H1 (cell line): Measurements from ENCODE around the gene TGFB1. TPM values are rescaled to one million over a fixed set of nuclear protein-coding genes. Genes with fewer than 3 reads are reported as not detected.

Experiments
- CTCF ChIA-PET: fragments of 300-600 bp; sonication (Branson Sonifier 250); formaldehyde crosslinking; loops from one replicate; lab custom pipeline; 2021; ENCODE audit not compliant: partially characterized antibody; lab: Charles Lee
- POLR2A ChIA-PET: fragments of 300-600 bp; sonication (Branson Sonifier 250); formaldehyde crosslinking; loops from one replicate; lab custom pipeline; 2021; ENCODE audit warnings: inconsistent platforms; ENCODE audit not compliant: partially characterized antibody; lab: Charles Lee
- DNase-seq, 2 experiments: peaks; one replicate each; pipeline versions ENCODE4 v3.0.0 to v3.0.0-alpha.2; 2010 to 2022; ENCODE audit warnings: low spot score in 2 of 2, low read depth in 1 of 2, mixed read lengths in 1 of 2
- FAIRE-seq: peaks from 2 replicates; lab custom pipeline; 2011; peaks lifted over from hg19 to GRCh38; lab: Jason Lieb, UNC
- H2AFZ ChIP-seq: 2 replicates; pipeline ENCODE4 v1.8.1; 2012; ENCODE audit warnings: low read length, inconsistent platforms
- H2AK5ac ChIP-seq: 2 replicates; pipeline ENCODE4 v1.6.1; 2013; ENCODE audit warnings: low read depth, low read length
- H2BK120ac ChIP-seq: replicated peaks from 2 replicates; pipeline ENCODE3; 2013; ENCODE audit warnings: low read depth, low read length, inconsistent platforms
- H2BK12ac ChIP-seq: 2 replicates; pipeline ENCODE4 v1.6.1; 2013; ENCODE audit warnings: low read depth, low read length
- H2BK15ac ChIP-seq: 2 replicates; pipeline ENCODE4 v1.6.1; 2013; ENCODE audit warnings: low read length
- H2BK20ac ChIP-seq: 2 replicates; pipeline ENCODE4 v1.6.1; 2013; ENCODE audit warnings: low read length
- H2BK5ac ChIP-seq: 2 replicates; pipeline ENCODE4 v1.6.1; 2013; ENCODE audit warnings: low read depth, low read length
- H3K14ac ChIP-seq: 2 replicates; pipeline ENCODE4 v1.6.1; 2013; ENCODE audit warnings: inconsistent platforms; ENCODE audit not compliant: insufficient read length
- H3K18ac ChIP-seq: 2 replicates; pipeline ENCODE4 v1.6.1; 2013; ENCODE audit warnings: low read length; ENCODE audit errors: extremely low read depth
- H3K23ac ChIP-seq: 2 replicates; pipeline ENCODE4 v1.6.1; 2013; ENCODE audit warnings: inconsistent platforms; ENCODE audit not compliant: insufficient read length
- H3K23me2 ChIP-seq: 2 replicates; pipeline ENCODE4 v1.6.1; 2013; ENCODE audit warnings: low read depth, low read length
- H3K27ac ChIP-seq: 2 replicates; pipeline ENCODE4 v1.6.1; 2011; ENCODE audit warnings: low read depth, low read length, inconsistent platforms
- H3K27me3 ChIP-seq, 4 experiments: replicated peaks in 1 of 4; 1 replicate in 1 of 4; 2 replicates in 3 of 4; pipeline versions ENCODE4 v1.6.1 to v1.8.1; 2011 to 2013; ENCODE audit warnings: low read length in 3 of 4, mild to moderate bottlenecking in 3 of 4, inconsistent platforms in 2 of 4, mixed read lengths in 2 of 4, moderate library complexity in 1 of 4; ENCODE audit not compliant: control insufficient read depth in 3 of 4, insufficient read depth in 3 of 4; ENCODE audit errors: extremely low read depth in 1 of 4
- H3K36me3 ChIP-seq, 4 experiments: 2 replicates each; pipeline versions ENCODE4 v1.6.1 to v1.8.1; 2011 to 2013; ENCODE audit warnings: mild to moderate bottlenecking in 4 of 4, low read length in 3 of 4, moderate library complexity in 2 of 4, control low read depth in 1 of 4, inconsistent platforms in 1 of 4; ENCODE audit not compliant: insufficient read depth in 4 of 4, control insufficient read depth in 2 of 4
- H3K4ac ChIP-seq: replicated peaks from 2 replicates; pipeline ENCODE3; 2013; ENCODE audit warnings: low read length, low read depth, mixed read lengths, inconsistent platforms; ENCODE audit not compliant: insufficient read length
- H3K4me1 ChIP-seq, 4 experiments: replicated peaks in 1 of 4; 1 replicate in 1 of 4; 2 replicates in 3 of 4; pipeline versions ENCODE4 v1.6.1 to v1.8.1; 2011 to 2013; ENCODE audit warnings: low read length in 3 of 4, inconsistent platforms in 2 of 4, mixed read lengths in 1 of 4; ENCODE audit not compliant: insufficient read depth in 4 of 4, control insufficient read depth in 3 of 4
- H3K4me2 ChIP-seq, 2 experiments: 2 replicates each; pipeline versions ENCODE4 v1.6.1 to v1.8.1; 2011 to 2013; ENCODE audit warnings: low read depth in 2 of 2, low read length in 2 of 2, control low read depth in 1 of 2, inconsistent platforms in 1 of 2, mild to moderate bottlenecking in 1 of 2; ENCODE audit not compliant: insufficient read depth in 1 of 2
- H3K4me3 ChIP-seq, 4 experiments: fragments of 200-600, 300-600 bp in 1 of 4; sonication (generic), shearing (Covaris generic), sonication (Bioruptor Twin) in 1 of 4; 2 replicates each; pipeline versions ENCODE4 v1.5.1 to v1.8.1; 2011 to 2016; ENCODE audit warnings: low read length in 4 of 4, low read depth in 3 of 4, control low read depth in 2 of 4, inconsistent platforms in 2 of 4, mild to moderate bottlenecking in 2 of 4, mixed read lengths in 1 of 4, moderate library complexity in 1 of 4; ENCODE audit not compliant: insufficient read depth in 2 of 4; ENCODE audit errors: extremely low read depth in 1 of 4
- H3K56ac ChIP-seq: replicated peaks from 2 replicates; pipeline ENCODE3; 2013; ENCODE audit warnings: low read depth, mild to moderate bottlenecking, mixed read lengths, low read length, inconsistent platforms; ENCODE audit not compliant: insufficient read length
- H3K79me1 ChIP-seq: 2 replicates; pipeline ENCODE4 v1.6.1; 2013; ENCODE audit warnings: low read depth, low read length, control low read depth
- H3K79me2 ChIP-seq, 2 experiments: 2 replicates each; pipeline versions ENCODE4 v1.6.1 to v1.8.1; 2012 to 2013; ENCODE audit warnings: low read length in 2 of 2, mild to moderate bottlenecking in 2 of 2, inconsistent platforms in 1 of 2; ENCODE audit not compliant: insufficient read depth in 2 of 2, control insufficient read depth in 1 of 2
- H3K9ac ChIP-seq, 4 experiments: replicated peaks in 1 of 4; 1 replicate in 1 of 4; 2 replicates in 3 of 4; pipeline versions ENCODE4 v1.6.1 to v1.8.1; 2011 to 2013; ENCODE audit warnings: low read depth in 3 of 4, low read length in 3 of 4, control low read depth in 2 of 4, mild to moderate bottlenecking in 2 of 4, moderate library complexity in 2 of 4, inconsistent platforms in 1 of 4; ENCODE audit errors: extremely low read depth in 1 of 4
- H3K9me3 ChIP-seq, 2 experiments: 2 replicates each; pipeline versions ENCODE4 v1.6.1 to v1.8.1; 2012 to 2013; ENCODE audit warnings: mild to moderate bottlenecking in 2 of 2, moderate library complexity in 2 of 2, control low read depth in 1 of 2, inconsistent platforms in 1 of 2, low read depth in 1 of 2, low read length in 1 of 2, mixed read lengths in 1 of 2; ENCODE audit not compliant: insufficient read depth in 2 of 2
- H4K20me1 ChIP-seq, 2 experiments: replicated peaks in 1 of 2; 2 replicates each; pipeline versions ENCODE3 to v1.8.1; 2011 to 2013; ENCODE audit warnings: inconsistent platforms in 2 of 2, low read length in 2 of 2, mild to moderate bottlenecking in 1 of 2; ENCODE audit not compliant: insufficient read depth in 2 of 2, control insufficient read depth in 1 of 2
- H4K5ac ChIP-seq: 2 replicates; pipeline ENCODE4 v1.6.1; 2013; ENCODE audit warnings: low read length, low read depth, mixed read lengths, inconsistent platforms; ENCODE audit not compliant: insufficient read length
- H4K8ac ChIP-seq: 2 replicates; pipeline ENCODE4 v1.8.0; 2013; ENCODE audit warnings: mild to moderate bottlenecking, moderate library complexity, low read length, inconsistent platforms; ENCODE audit not compliant: insufficient read depth; ENCODE audit errors: extremely low read depth
- H4K91ac ChIP-seq: replicated peaks from 2 replicates; pipeline ENCODE3; 2013; ENCODE audit warnings: low read length, mixed read lengths, inconsistent platforms; ENCODE audit not compliant: insufficient read length
- BCL11A ChIP-seq, 2 experiments: IDR thresholded peaks; one replicate each; pipeline ENCODE4 v1.6.1; 2011; ENCODE audit warnings: low read depth in 2 of 2, low read length in 2 of 2, mild to moderate bottlenecking in 2 of 2
- CBX8 ChIP-seq: fragments of 300-800, 300-1000 bp; sonication (generic); IDR thresholded peaks from 2 replicates; pipeline ENCODE4 v1.7.1; 2016; ENCODE audit warnings: low read depth, low read length, borderline replicate concordance
- GTF2F1 ChIP-seq: IDR thresholded peaks from 2 replicates; pipeline ENCODE4 v1.6.1; 2012; ENCODE audit warnings: low read depth, low read length, improper control_type of control experiment, borderline replicate concordance
- MAFK ChIP-seq: IDR thresholded peaks from 2 replicates; pipeline ENCODE4 v1.6.1; 2012; ENCODE audit warnings: low read depth, mild to moderate bottlenecking, improper control_type of control experiment, low read length
- PHF8 ChIP-seq: fragments of 200-600 bp; sonication (generic); conservative IDR thresholded peaks from 2 replicates; pipeline ENCODE4 v1.7.1; 2012; ENCODE audit warnings: low read depth, mild to moderate bottlenecking, inconsistent platforms, low read length, moderate library complexity
- POU5F1 ChIP-seq: IDR thresholded peaks from 2 replicates; pipeline ENCODE4 v1.6.1; 2011; ENCODE audit warnings: low read depth, mild to moderate bottlenecking, low read length, moderate library complexity
- RBBP5 ChIP-seq: IDR thresholded peaks from 2 replicates; pipeline ENCODE4 v1.7.1; 2012; ENCODE audit warnings: low read depth, mild to moderate bottlenecking, inconsistent platforms, low read length, moderate library complexity, borderline replicate concordance
- RNF2 ChIP-seq: fragments of 200-900, 300-1000 bp; sonication (generic); IDR thresholded peaks from 2 replicates; pipeline ENCODE4 v1.7.1; 2016; ENCODE audit warnings: borderline replicate concordance, low read depth, mild to moderate bottlenecking, antibody characterized with exemption, low read length; ENCODE audit not compliant: poor library complexity, severe bottlenecking; ENCODE audit errors: missing control alignments
- SIN3A ChIP-seq, 2 experiments: IDR thresholded peaks in 1 of 2; conservative IDR thresholded peaks in 1 of 2; 2 replicates each; pipeline ENCODE4 v1.6.1; 2011 to 2012; ENCODE audit warnings: low read length in 2 of 2, improper control_type of control experiment in 1 of 2, low read depth in 1 of 2, mild to moderate bottlenecking in 1 of 2
- SP1 ChIP-seq: IDR thresholded peaks from 2 replicates; pipeline ENCODE4 v1.6.1; 2011; ENCODE audit warnings: low read depth, low read length
- SUZ12 ChIP-seq: fragments of 200-600 bp; sonication (generic); IDR thresholded peaks from 2 replicates; pipeline ENCODE4 v1.6.1; 2012; ENCODE audit warnings: mild to moderate bottlenecking, inconsistent platforms, low read length, moderate library complexity, mixed read lengths
- YY1 ChIP-seq: IDR thresholded peaks from 2 replicates; pipeline ENCODE4 v1.6.1; 2011; ENCODE audit warnings: low read depth, mild to moderate bottlenecking, low read length
- whole genome bisulfite sequencing, 2 experiments: shearing (Covaris generic) in 1 of 2; methylation state at CpG; one replicate each; pipeline versions ENCODE4 v1.1.6 to v1.1.7; 2013 to 2015; ENCODE audit warnings: low lambda C conversion rate in 2 of 2, mixed read lengths in 2 of 2, inconsistent platforms in 1 of 2, low coverage in 1 of 2, missing lambda C conversion rate in 1 of 2; ENCODE audit not compliant: insufficient replicate concordance in 2 of 2, insufficient coverage in 1 of 2, insufficient read length in 1 of 2; ENCODE audit errors: extremely low coverage in 1 of 2, missing lambda C conversion rate in 1 of 2; 5-methylcytosine and 5-hydroxymethylcytosine counted together
- polyA plus RNA-seq, 7 experiments: library from polyadenylated mRNA; depleted of rRNA in 3 of 7; stranded (reverse) in 5 of 7; unstranded in 2 of 7; fragments of >200 nt in 5 of 7; fragments of 200-250 nt in 2 of 7; gene quantifications; 1 replicate in 5 of 7; 2 replicates in 1 of 7; 4 replicates in 1 of 7; pipeline versions ENCODE4 v1.2.1 to v1.2.3, GENCODE V29; 2011 to 2013; ENCODE audit warnings: missing spikeins in 2 of 7, mixed read lengths in 2 of 7
- total RNA-seq: library from RNA; stranded (reverse); fragmentation: NEBNext Ultra II Directional; extraction: Animal tissue kit (Norgen Biotek cat#: 25700); gene quantifications from 2 replicates; pipeline ENCODE4 v1.2.1, GENCODE V29; 2021

TGFB1 gene
- total and polyA plus RNA-seq, 2 of the 8 experiments (the other 6 are each of a cell fraction or from before 2014, with no cell fraction given): 1.7 to 10.6 TPM

DNA sequence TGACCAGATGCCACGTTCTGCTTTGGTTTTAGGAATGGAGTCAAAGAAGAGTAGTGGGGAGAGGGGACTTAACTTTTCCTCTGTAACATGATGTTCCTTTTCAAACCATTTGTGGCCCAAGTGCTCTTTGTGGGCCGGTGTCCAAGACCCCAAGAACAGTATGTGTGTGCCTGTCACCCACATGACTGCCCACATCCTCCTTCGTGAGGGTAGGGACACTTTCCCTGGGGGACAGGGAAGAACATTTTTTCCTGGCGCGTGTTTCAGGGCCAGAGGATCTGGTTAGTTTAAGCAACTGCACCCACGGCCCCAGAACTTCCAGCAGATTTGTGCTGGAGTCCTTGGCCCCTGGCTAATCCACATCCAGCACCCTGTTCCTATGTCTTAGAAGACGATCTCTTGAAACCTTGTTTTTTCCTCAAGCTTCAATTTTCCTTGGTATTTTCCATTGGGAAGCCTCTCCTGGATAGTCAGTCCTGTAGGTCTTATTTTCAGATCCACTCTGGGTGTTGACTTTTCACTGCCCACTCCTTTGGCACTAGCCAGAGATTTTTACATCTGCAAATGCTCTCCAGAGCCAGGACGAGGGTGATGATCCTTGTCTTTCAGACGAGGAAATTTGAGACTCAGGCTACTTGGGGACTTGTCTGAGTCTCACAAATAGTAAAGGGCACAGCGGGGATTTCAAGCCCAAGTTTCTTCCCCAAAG is 54.5 kb downstream of the TGFB1 start:
- Histone ChIP-seq H4K91ac (no peak overlapping the region), H3K9me3 (no peaks in the 10 kb centered on the region), H3K14ac (no peak overlapping the region), H4K5ac (no peak overlapping the region), H2AK5ac (no peak overlapping the region), H2BK120ac (no peak overlapping the region), H3K36me3 (peaks cover 69 to 98% (median 95%) of the 10 kb centered on the region in 4 experiments), H4K8ac (no peak overlapping the region), H3K4me3 (no peak overlapping the region), H3K27me3 (no peaks in the 10 kb centered on the region), H3K23me2 (no peaks in the 10 kb centered on the region), H2BK5ac (no peak overlapping the region), H3K56ac (no peak overlapping the region), H3K4me1 (no peaks in the 10 kb centered on the region), H2BK15ac (no peak overlapping the region), H3K4ac (no peak overlapping the region), H3K79me1 (peaks cover 2% of the 10 kb centered on the region; the same call in 1 of the 2 replicates), H3K23ac (no peak overlapping the region), H3K27ac (no peak overlapping the region), H3K4me2 (no peak overlapping the region), H3K79me2 (no peaks in the 10 kb centered on the region), H3K9ac (no peak overlapping the region), H2BK12ac (no peak overlapping the region), H2BK20ac (no peak overlapping the region), H3K18ac (no peak overlapping the region), H4K20me1 (peaks cover 15 to 26% of the 10 kb centered on the region in 2 experiments), H2AFZ (no peak overlapping the region)
- 97% methylated on average over 10 of the region's 10 CpGs; no CpG with 5 or more reads in 1 of the 2 experiments for WGBS, 2 experiments
- DNase-seq (no peak), FAIRE-seq (no peak)
- ChIA-PET CTCF (interaction anchor here (0.9 to 7.8 kb wide), 6 partner anchors 7 to 36 kb away, joined by 3 to 63 read pairs (median 3); no protein-coding TSS in a partner anchor), POLR2A (interaction anchor here (0.5 to 38.6 kb wide), 5 partner anchors 4 to 1436 kb away, joined by 3 to 579 read pairs (median 4); partner anchors contain the start of genes CCDC97 and HNRNPUL1)
- TF ChIP-seq MAFK (no peak), PHF8 (no peak), CBX8 (no peak), BCL11A (IDR thresholded peaks at IDR 0.05; ENCODE audit: low read depth in 2 of 2, low read length in 2 of 2) (no peak), RNF2 (no peak), SUZ12 (no peak), RBBP5 (no peak), SIN3A (conservative IDR thresholded peaks at IDR 0.05 in 1 of 2, IDR thresholded peaks at IDR 0.05 in 1 of 2; ENCODE audit: low read depth in 1 of 2, low read length in 2 of 2) (no peak), GTF2F1 (no peak), SP1 (no peak), POU5F1 (no peak), YY1 (no peak)
